ENCODE data around the gene COL8A1.

Gene COL8A1

GRCh38 chr3:99765042-99765942 is 126.9 kb downstream of the COL8A1 start:
- DNase-seq: no peak

- no peak for DNase-seq
These were observed 128.9 kb downstream of the COL8A1 start for GRCh38 chr3:99767291-99767690.

- no peak for DNase-seq
These were observed 129.7 kb downstream of the COL8A1 start for GRCh38 chr3:99768126-99768525.

- no peak for DNase-seq
These were observed 130.6 kb downstream of the COL8A1 start for GRCh38 chr3:99768808-99769501.

- no peak for DNase-seq
These were observed 133.8 kb downstream of the COL8A1 start for GRCh38 chr3:99772171-99772570.

GRCh38 chr3:99772671-99773070 is 134.3 kb downstream of the COL8A1 start:
- DNase-seq: no peak

GRCh38 chr3:99774467-99774866 is 136.1 kb downstream of the COL8A1 start:
- no peak for DNase-seq

- no peak for DNase-seq
These were observed 138.3 kb downstream of the COL8A1 start for GRCh38 chr3:99776516-99777209.

- no peak for DNase-seq
These were observed 138.8 kb downstream of the COL8A1 start for GRCh38 chr3:99777210-99777549.

GRCh38 chr3:99777708-99778107 is 139.3 kb downstream of the COL8A1 start:
- no peak for DNase-seq

GRCh38 chr3:99780749-99781148 is 142.4 kb downstream of the COL8A1 start:
- DNase-seq: no peak

- DNase-seq: no peak
These were observed 143.4 kb downstream of the COL8A1 start for GRCh38 chr3:99781761-99782160.

- no peak for DNase-seq
These were observed 144.7 kb downstream of the COL8A1 start for GRCh38 chr3:99783011-99783573.

- no peak for DNase-seq
These were observed 150.8 kb downstream of the COL8A1 start for GRCh38 chr3:99789011-99789721.

- DNase-seq: no peak
These were observed 156.1 kb downstream of the COL8A1 start for GRCh38 chr3:99794485-99794884.

- DNase-seq: no peak
These were observed 157.2 kb downstream of the COL8A1 start for GRCh38 chr3:99795573-99795972.

- no peak for DNase-seq
These were observed 161.0 kb downstream of the COL8A1 start for GRCh38 chr3:99799422-99799821.

GRCh38 chr3:99803297-99803696 is 164.9 kb downstream of the COL8A1 start:
- no peak for DNase-seq

- no peak for DNase-seq
These were observed 166.8 kb downstream of the COL8A1 start for GRCh38 chr3:99805160-99805559.

- peak; percentile 8 for DNase-seq
These were observed 169.9 kb downstream of the COL8A1 start for GRCh38 chr3:99808163-99808794.

- no peak for DNase-seq
These were observed 171.2 kb downstream of the COL8A1 start for GRCh38 chr3:99809565-99809964.

- no peak for DNase-seq
These were observed 172.0 kb downstream of the COL8A1 start for GRCh38 chr3:99810403-99810802.
